Measurements from ENCODE around the gene ZNF500. TPM values are rescaled to one million over a fixed set of nuclear protein-coding genes. Genes with fewer than 3 reads are reported as not detected.
"Not testable (repeated sequence)": the region's sequence is repeated elsewhere in the genome, so short reads cannot be mapped to it uniquely, and the experiment has no call there.

Gene ZNF500
- total RNA-seq, 1 donor from 2014 or later = 16.5 TPM

DNA sequence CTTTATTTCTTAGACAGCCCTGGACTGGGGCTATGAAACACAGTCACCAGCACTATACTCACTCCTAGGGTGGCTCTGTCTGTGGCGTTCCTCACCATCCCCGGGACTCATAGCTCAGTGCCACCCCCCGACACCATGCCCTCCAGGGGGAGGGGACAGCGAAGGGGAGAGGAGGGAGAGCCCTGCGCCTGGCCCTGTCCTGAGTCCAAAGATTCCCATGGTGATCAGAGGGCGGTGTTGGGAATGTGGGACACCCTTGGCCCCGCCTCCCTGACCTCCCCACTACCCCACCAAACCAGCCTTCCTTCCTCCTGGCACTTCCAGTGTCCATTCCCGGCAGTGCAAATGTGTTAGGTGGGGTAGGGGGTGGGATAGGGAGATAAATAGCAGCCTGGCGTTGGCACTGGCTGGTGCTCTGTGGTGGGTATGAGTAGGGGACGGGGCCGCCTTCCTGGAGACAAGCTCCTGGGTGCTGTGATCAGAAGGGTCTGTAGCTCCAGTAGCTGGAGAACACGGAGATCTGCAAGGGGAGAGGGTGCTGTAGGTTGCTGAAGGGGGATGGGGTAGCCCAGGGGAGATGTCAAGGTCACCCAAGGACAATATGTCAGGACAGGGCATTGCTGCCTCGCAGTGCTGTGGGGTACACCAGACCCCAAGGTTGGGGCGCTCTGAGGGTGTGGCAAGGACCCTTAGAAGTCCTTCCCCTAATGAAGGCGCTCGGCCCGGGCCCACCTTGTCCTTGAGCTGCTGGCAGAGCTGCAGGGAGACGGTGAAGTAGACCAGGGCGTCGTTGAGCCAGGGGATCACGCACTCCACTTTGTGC lies 30.2 kb upstream of the ZNF500 start:
- intact Hi-C loops (cut with micrococcal nuclease) = no loop called here

GRCh38 chr16:4795828-4796572 lies 29.0 kb upstream of the ZNF500 start:
- intact Hi-C loops (cut with micrococcal nuclease) = no loop called here

GRCh38 chr16:4795181-4795827 lies 28.3 kb upstream of the ZNF500 start, which contains the start of gene SMIM22:
Gene SMIM22, plus strand, starts transcription at chr16:4795369. Its CDS starts 366 bp downstream, at chr16:4795735.
- intact Hi-C loops (cut with micrococcal nuclease) = no loop called here

DNA sequence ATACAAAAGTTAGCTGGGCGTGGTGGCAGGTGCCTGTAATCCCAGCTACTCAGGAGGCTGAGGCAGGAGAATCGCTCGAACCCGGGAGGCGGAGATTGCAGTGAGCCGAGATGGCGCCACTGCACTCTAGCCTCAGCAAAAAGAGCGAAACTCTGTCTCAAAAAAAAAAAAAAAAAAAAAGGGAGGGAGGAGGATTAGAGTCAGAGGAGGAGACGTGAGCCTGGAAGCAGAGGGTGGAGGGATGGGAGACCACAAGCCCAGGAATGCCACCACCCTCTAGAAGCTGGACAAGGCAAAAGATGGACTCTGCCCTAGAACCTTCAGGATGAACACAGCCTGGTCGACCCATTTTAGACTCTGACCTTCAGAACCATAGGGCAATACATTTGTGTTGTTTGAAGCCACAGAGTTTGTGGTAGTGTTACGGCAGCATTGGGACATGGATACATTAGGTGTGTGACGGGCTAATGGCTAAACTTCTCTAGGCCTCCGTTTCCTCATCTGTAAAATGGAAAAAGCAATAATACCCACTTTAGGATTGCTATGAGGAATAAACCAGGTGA lies 26.1 kb upstream of the ZNF500 start:
- intact Hi-C loops (cut with micrococcal nuclease) = no loop called here

GRCh38 chr16:4790871-4791270 lies 23.9 kb upstream of the ZNF500 start:
- intact Hi-C loops (cut with micrococcal nuclease) = no loop called here

DNA sequence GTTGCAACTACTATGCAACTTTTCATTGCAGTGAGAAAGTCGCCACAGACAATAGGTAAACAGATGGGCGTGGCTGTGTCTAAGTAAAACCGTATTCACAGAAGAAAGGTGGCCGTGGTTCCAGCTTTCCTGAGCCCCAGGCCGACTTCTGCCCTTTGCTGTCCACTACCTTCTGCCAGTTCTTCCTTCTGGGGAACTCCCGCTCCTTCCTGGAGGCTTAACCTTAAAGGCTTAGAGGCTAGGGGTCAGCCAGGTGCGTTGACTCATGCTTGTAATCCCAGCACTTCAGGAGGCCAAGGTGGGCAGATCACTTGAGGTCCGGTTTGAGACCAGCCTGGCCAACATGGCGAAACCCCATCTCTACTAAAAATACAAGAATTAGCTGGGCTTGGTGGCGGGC lies 23.3 kb upstream of the ZNF500 start:
- intact Hi-C loops (cut with micrococcal nuclease) = no loop called here

- intact Hi-C loops (cut with micrococcal nuclease) = no loop called here
Observed at GRCh38 chr16:4788910-4789309, 21.9 kb upstream of the ZNF500 start.

DNA sequence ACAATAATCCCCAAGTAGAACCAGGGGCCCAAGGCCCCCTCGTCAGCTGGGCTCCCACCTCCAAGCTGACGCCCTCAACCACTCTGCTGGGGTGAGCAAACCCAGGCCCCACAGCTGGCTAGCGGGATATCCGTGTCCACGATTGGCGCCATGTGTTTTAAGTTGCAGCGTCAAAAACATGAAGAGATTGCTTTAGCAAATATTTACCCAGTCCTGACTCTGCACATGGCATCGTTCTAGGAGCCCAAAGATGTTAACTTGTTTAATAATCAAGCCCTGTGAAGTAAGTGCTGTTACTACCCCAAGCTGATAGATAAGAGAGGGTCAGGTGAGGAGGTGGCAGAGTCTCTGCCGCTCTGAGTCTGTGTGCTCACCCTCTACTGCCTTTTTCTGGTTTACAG lies 21.5 kb upstream of the ZNF500 start:
- intact Hi-C loops (cut with micrococcal nuclease) = no loop called here

DNA sequence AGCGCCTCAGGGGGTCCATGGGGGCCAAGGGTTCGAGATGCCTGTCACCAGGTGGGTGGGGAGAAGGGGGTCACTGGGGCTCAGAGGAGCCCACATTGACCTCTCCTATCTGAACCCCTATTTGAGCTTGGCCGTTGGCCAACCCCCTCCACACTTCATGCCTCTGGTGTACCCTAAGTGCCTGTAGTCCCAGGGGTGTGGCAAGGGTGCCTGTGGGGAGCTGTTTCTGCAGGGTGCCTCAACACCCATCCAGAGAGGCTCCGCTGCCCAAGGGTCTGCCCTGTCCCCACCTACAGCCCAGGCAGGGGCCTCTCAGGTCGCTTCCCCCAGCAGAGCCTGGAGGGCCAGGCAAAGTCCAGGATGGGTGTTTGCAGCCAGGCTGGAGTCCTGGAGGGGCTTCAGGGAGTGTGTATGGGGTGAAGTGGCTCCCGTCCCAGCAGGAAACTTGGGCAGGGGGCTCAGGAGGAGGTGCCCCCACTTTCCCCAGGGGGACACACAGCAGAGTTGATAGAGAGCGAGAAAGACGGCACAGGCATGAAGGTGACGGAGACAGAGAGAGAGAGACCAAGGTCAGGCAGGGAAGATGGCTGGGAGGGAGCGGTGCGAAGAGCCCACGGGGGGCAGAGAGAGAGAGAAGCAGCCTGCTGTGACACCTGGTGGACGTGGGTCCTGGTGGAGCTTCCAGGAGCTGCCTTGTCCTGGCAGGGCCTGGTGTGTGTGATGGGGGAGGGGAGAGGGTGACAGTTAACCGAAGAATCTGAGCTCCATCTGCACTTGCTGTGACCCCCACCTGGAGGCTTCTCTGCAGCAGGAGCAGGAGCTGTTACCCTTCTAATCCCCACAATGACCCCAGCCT lies 20.9 kb upstream of the ZNF500 start, which contains the start of gene SEPTIN12:
Gene SEPTIN12 (minus strand): TSS at position 719 of the 856 bp plus-strand sequence. CDS start 700 bp downstream, at position 19.
- intact Hi-C loops (cut with micrococcal nuclease) = no loop called here

DNA sequence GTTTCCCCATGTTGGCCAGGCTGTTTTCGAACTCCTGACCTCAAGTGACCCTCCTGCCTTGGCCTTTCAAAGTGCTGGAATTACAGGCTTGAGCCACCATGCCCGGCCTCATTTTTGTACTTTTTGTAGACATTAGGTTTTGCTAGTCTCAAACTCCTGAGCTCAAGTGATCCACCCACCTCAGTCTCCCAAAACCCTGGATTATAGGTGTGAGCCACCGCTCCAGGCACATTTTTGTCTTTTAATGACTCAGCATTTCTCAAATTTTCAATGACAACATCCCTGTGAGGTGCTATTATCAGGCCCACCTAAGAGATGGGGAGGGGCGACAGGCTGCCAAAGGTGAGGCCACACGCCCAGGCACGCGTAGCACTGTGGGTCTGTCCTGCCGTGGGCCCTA lies 20.1 kb upstream of the ZNF500 start:
- intact Hi-C loops (cut with micrococcal nuclease) = no loop called here

- intact Hi-C loops (cut with micrococcal nuclease) = no loop called here
Observed at GRCh38 chr16:4785758-4786433, 18.9 kb upstream of the ZNF500 start.

DNA sequence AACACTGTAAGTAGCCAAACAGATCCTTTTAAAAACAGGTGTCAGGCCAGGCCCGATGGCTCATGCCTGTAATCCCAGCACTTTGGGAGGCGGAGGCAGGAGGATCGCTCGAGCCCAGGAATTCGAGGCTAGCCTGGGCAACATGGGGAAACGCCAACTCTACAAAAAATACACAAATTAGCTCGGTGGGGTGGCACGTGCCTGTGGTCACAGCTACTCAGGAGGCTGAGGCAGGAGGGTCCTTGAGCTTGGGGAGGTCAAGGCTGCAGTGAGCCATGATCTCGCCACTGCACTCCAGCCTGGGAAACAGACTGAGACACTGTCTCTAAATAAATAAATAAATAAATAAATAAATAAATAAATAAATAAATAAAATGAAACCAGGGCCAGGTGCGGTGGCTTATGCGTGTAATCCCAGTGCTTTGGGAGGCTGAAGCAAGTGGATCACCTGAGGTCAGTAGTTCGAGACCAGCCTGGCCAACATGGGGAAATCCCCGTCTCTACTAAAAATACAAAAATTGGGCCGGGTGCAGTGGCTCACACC lies 17.6 kb upstream of the ZNF500 start:
- intact Hi-C loops (cut with micrococcal nuclease) = not testable (repeated sequence)

- intact Hi-C loops (cut with micrococcal nuclease) = no loop called here
Observed at GRCh38 chr16:4783951-4784336, 17.0 kb upstream of the ZNF500 start.

DNA sequence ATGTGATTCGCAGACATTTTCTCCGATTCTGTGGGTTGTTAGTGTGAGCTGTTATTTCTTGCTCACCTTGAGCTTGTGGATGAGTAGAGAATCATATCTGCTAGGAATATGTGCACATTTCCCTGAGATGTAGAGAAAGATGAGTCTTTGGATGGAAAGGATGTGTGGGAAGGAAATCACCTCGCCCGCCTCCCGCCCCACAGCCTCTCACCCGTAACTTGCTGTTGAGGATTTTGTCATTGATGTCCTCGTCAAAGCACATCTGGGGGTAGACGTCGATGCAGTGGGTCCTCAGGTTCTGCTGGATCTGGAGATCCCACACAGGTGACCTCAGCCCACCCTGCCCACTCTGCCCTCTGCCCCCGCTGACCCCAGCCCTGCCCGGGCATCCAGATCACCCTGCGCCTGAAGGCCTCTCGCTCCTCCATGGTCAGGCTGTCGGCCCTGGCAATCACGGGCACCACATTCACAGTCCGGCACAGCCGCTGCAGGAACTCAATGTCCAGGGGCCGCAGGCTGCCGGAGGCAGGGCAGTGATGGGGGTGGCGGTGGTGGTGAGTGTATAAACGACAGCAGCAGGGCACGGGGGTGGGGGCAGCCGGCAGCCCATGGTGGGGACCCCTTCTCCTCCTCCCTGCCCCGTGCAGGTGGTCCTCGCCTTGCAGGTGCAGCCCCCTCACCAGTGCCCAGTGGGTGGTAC lies 16.4 kb upstream of the ZNF500 start:
- intact Hi-C loops (cut with micrococcal nuclease) = no loop called here

DNA sequence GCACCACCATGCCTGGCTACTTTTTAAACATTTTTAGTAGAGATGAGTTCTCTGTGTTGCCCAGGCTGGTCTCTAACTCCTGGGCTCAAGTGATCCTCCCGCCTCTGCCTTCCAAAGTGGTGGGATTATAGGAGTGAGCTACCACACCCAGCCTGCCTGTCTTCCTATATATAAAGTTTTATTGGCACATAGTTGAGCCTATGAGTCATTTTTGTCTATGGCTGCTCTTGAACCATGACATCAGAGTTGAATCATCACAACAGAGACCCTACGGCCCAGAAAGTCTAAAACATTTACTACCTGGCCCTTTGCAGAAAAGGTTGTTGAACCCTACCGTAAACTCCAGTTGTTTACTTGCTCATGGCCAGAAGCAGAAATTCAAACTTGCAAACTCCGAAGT lies 13.3 kb upstream of the ZNF500 start:
- intact Hi-C loops (cut with micrococcal nuclease) = no loop called here

DNA sequence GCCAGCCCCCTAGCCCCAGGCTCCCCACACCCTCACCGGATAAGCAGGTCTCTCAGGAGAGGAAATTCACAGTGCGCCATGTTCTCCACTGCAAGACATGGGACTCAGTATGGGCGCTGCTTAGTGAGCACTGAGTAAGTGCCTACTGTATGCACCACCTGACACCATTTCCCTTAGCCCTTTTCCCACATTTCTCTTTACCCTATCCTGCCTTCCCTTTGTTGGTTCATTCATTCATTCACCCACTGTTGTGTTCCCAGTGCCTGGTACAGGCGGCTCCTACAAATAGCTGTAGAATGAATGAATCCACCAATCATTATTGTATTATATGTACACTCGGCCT lies 11.1 kb upstream of the ZNF500 start:
- intact Hi-C loops (cut with micrococcal nuclease) = no loop called here

- intact Hi-C loops (cut with micrococcal nuclease) = no loop called here
Observed at GRCh38 chr16:4777339-4778049, 10.5 kb upstream of the ZNF500 start.

DNA sequence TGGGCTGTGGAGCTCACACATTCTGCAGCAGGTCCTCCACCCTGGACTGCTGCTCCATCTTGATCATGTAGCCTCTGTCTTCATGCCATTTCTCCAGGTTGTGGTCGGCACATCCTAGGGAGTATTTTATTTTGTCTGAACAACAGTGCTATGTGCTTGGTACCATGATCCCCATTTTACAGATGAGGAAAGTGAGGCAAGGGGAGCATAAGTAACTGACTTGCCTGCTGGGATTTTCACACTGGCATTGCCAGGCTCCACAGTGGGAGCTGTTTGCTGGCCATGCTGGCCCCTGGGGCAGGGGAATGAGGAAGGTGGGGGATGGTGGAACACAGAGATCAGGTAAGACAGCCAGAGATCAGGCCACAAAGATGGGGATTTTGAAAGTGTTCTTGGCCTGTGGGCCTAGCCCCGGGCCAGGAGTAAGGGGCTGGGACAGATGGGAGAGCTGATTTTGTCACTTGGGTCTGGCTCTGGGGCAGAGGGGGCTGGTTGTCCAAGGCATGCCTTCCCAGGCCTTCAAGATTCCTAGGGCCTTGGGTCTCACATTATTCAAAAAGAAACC lies 9.3 kb upstream of the ZNF500 start:
- intact Hi-C loops (cut with micrococcal nuclease) = no loop called here

Measured in T-helper 1 cell treated with Interleukin-12 subunit alpha and Interleukin-12 subunit beta and Interleukin-4 antibody, amounts not matched to agents 30 ng/mL and 1 ng/mL, for 36 hours (primary cell).